IPS DF 4.7 (cell line): ENCODE data around the gene C1orf94.

Experiments used
- DNase-seq: peaks from one replicate; pipeline ENCODE4 v3.0.0-alpha.2; 2013; ENCODE audit warnings: low spot score; ENCODE audit errors: extremely low read depth

Gene C1orf94, protein sequence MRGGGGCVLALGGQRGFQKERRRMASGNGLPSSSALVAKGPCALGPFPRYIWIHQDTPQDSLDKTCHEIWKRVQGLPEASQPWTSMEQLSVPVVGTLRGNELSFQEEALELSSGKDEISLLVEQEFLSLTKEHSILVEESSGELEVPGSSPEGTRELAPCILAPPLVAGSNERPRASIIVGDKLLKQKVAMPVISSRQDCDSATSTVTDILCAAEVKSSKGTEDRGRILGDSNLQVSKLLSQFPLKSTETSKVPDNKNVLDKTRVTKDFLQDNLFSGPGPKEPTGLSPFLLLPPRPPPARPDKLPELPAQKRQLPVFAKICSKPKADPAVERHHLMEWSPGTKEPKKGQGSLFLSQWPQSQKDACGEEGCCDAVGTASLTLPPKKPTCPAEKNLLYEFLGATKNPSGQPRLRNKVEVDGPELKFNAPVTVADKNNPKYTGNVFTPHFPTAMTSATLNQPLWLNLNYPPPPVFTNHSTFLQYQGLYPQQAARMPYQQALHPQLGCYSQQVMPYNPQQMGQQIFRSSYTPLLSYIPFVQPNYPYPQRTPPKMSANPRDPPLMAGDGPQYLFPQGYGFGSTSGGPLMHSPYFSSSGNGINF

DNA sequence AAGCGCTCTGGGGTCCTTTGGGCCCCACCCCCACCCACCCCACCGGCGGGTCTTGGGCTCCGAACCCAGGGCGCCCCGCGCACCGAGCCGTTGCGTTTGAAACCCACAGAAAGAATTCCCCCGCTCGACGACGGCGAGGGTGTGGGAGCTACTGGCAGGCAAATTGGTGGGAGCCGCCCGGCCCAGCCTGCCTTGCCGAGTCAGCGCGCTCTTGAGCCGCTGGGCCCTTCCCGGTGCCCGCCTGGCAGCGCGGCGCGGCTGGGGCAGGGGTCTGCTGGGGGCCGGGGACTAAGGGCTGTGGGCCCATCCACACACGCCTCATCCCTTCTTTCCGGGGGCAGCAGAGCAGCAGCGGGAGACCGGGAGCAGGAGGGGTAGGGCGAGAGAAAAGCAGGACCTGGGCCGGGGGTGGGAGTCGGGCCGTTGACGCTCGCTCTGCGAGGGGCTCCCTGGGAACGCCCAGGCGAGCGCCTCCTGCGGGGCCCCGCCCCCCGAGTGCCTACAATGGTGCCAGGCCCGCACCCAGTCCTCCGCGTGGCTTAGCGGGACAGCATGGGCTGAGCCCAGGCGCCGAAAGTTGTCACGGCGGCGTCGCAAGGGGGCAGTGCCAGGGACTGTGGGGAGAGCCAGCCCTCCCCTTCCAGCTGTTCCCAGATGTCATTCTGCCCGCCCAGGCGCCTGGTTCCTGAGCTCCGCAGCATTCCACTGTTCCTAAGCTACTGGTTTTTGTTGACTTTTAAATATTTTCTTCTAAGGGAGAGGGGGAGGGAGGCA, at the start of gene C1orf94:
Gene C1orf94, plus strand, starts transcription at position 78 of the 774 bp plus-strand sequence. CDS start 883 bp downstream, outside the sequence.
- DNase-seq: no peak

GRCh38 chr1:34127006-34128000, 49.4 kb upstream of the C1orf94 start:
- no peak for DNase-seq

- DNase-seq: no peak
These were observed 48.4 kb upstream of the C1orf94 start for GRCh38 chr1:34128186-34128889.

DNA sequence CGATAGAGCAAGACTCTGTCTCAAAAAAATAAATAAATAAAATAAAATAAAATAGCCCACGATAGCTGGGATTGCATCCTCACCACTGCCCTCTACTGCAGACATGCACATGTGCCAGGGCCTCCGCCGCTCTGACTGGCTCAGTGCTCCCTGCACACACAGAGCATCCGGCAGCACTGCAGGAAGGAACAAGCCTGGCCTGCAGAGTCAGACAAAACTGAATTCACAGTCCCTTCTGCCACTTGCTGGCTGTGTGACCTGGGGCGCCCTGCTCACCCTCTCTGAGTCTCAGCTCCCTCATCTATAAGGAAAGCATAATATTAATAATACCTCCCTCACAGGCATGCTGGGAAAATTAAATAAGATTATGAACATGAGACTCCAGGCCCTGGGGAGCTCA, 47.1 kb upstream of the C1orf94 start:
- DNase-seq: no peak

DNA sequence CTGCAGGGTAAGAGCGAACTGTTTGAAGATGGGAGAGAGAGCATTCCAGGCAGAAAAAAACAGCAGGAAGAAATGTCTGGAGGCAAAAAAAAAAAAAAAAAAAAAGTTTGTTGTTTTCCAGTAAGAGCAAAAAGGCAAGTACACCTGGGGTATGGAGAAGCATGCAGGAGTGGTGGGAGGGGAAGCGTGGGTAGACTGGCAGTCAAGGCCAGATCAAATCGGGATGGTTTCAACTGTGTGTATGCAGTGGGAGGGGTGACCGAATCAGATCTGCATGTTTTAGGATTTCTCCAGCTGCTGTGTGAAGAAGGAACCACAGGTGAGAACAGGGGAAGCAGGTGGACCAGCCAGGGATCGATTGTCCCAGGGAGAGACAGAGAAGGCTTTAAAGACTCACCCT, 46.4 kb upstream of the C1orf94 start:
- DNase-seq: no peak

GRCh38 chr1:34131396-34132160, 45.1 kb upstream of the C1orf94 start:
- no peak for DNase-seq

GRCh38 chr1:34132161-34132420, 44.6 kb upstream of the C1orf94 start:
- DNase-seq: no peak

DNA sequence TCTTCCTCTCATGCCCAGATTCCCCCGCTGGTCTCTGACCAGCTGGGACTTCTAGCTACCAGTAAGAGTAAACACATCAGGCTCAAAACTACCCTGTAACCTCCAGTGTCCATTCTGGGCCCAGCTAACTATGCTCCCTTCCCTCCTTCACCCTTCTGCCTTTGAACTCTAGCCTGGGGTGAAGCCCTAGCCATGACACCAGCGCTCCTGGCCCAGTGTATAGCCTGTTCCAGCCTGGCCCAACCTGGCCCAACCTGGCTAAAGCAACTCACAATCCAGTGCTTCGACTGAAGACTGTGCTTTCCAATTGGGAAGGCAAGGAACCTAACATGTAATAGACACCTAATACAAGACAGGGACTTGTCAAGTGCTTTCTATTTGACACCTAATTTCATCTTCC, 39.3 kb upstream of the C1orf94 start:
- no peak for DNase-seq

GRCh38 chr1:34140011-34140676, 36.6 kb upstream of the C1orf94 start:
- no peak for DNase-seq

- DNase-seq: no peak
These were observed 32.7 kb upstream of the C1orf94 start for GRCh38 chr1:34143975-34144374.

GRCh38 chr1:34144766-34145165, 31.9 kb upstream of the C1orf94 start:
- no peak for DNase-seq

- no peak for DNase-seq
These were observed 29.4 kb upstream of the C1orf94 start for GRCh38 chr1:34147301-34147700.

DNA sequence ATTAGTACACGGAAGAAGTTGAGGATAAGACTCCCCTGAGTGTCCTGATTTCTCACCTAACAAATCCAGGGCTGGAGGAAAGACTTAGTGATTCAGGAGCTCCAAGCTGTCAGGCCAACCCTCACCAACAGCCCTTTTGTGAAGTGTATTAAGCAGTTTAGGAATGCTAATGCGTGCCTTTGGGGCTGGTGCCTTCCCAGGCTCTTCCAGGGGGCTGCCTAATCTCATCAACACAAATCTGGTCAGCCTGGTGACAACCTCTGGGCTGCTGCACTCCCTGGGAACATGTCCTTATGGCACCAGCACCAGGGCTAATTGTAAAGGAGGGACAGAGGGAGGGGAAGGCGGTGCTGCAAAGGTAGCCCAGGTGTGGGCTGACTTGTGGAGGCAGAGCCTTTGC, 27.2 kb upstream of the C1orf94 start:
- no peak for DNase-seq

GRCh38 chr1:34153246-34153645, 23.5 kb upstream of the C1orf94 start:
- DNase-seq: no peak

- no peak for DNase-seq
These were observed 20.8 kb upstream of the C1orf94 start for GRCh38 chr1:34155860-34156259.

- DNase-seq: no peak
These were observed 20.0 kb upstream of the C1orf94 start for GRCh38 chr1:34156739-34157138.

- no peak for DNase-seq
These were observed 13.6 kb upstream of the C1orf94 start for GRCh38 chr1:34162852-34163766.
